Measurements from ENCODE around the gene CTCF. TPM values are rescaled to one million over a fixed set of nuclear protein-coding genes. Genes with fewer than 3 reads are reported as not detected.

Gene CTCF
- total RNA-seq, 1 donor from 2014 or later = 28.3 TPM

- ATAC-seq = no peak
Observed at GRCh38 chr16:67534431-67534830, 27.9 kb upstream of the CTCF start.

- ATAC-seq = no peak
Observed at GRCh38 chr16:67535201-67535600, 27.1 kb upstream of the CTCF start.

GRCh38 chr16:67537270-67537635 is 25.1 kb upstream of the CTCF start:
- peak; percentile 62 for ATAC-seq

GRCh38 chr16:67537636-67538591 is 24.4 kb upstream of the CTCF start:
- ATAC-seq = peak; percentile 57

GRCh38 chr16:67538666-67539101 is 23.6 kb upstream of the CTCF start:
- ATAC-seq = no peak

- ATAC-seq = no peak
Observed at GRCh38 chr16:67539271-67539670, 23.1 kb upstream of the CTCF start.

- no peak for ATAC-seq
Observed at GRCh38 chr16:67539691-67540635, 22.4 kb upstream of the CTCF start.

- no peak for ATAC-seq
Observed at GRCh38 chr16:67540756-67541155, 21.6 kb upstream of the CTCF start.

- ATAC-seq = no peak
Observed at GRCh38 chr16:67541391-67542263, 20.7 kb upstream of the CTCF start.

- peak; percentile 15 for ATAC-seq
Observed at GRCh38 chr16:67542464-67542863, 19.9 kb upstream of the CTCF start.

- ATAC-seq = no peak
Observed at GRCh38 chr16:67543036-67543435, 19.3 kb upstream of the CTCF start.

- ATAC-seq = no peak
Observed at GRCh38 chr16:67543582-67543981, 18.7 kb upstream of the CTCF start.

GRCh38 chr16:67544329-67544841 is 17.9 kb upstream of the CTCF start:
- ATAC-seq = peak; percentile 22

GRCh38 chr16:67544844-67545664 is 17.3 kb upstream of the CTCF start:
- ATAC-seq = no peak

- ATAC-seq = no peak
Observed at GRCh38 chr16:67545665-67546024, 16.7 kb upstream of the CTCF start.

GRCh38 chr16:67546091-67546501 is 16.2 kb upstream of the CTCF start:
- no peak for ATAC-seq

GRCh38 chr16:67546761-67547422 is 15.4 kb upstream of the CTCF start:
- peak; percentile 51 for ATAC-seq

GRCh38 chr16:67547423-67548264 is 14.7 kb upstream of the CTCF start:
- ATAC-seq = peak; percentile 74

Data from esophagus mucosa (tissue), 1 donor.